GM19043 (cell line): Measurements from ENCODE around the gene CMTM8.
A peak's percentile ranks its signal among the peaks of the same experiment; 100 is the strongest.

Source experiments
- ATAC-seq: cut with Tn5 transposase; IDR thresholded peaks from one replicate; pipeline ENCODE4 v1.9.1; 2021; ENCODE audit warnings: low read depth; ENCODE audit not compliant: unreplicated experiment

Gene CMTM8

DNA sequence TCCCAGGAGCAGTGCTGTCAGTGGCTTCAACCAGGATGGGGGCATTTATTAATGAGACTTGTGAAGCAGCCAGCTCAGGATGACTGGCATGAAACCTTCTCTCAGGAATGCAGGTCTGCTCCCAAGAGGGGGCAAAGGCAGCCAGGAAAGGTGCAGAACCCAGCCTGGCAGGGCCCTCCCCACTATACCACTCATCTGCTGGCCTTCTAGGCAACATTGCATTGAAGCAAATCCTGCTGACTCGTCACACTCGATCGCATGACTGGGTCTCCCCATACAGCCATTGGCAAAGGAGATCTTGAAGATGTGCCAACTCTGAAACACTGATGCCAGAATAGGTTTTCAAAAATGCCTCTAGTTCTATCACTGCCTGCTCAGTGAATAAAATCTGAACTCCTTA lies 87.4 kb downstream of the CMTM8 start:
- ATAC-seq = no peak

GRCh38 chr3:32326795-32327194 lies 88.3 kb downstream of the CMTM8 start:
- ATAC-seq = no peak

DNA sequence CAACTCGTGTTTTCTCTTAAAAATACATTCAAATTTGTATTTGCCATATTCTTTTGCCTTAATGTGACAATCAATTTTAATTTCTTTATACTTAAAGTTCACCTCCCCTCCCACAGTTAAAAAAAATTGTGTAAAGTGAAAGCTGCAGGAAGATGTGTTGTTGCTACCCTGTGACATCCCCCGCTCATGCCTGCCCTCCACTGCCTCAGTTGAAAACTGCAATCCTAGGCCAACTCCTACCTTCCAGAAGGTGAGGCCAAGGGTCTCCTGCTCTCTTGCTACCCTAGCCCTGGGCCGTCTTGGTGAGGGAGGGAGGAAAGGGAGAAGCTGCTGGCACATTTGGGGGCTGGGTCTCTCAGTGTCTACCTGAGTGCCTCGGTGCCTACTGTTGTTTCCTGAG lies 96.2 kb downstream of the CMTM8 start:
- ATAC-seq = no peak

GRCh38 chr3:32335365-32336112 lies 97.1 kb downstream of the CMTM8 start:
- no peak for ATAC-seq

GRCh38 chr3:32336113-32336498 lies 97.6 kb downstream of the CMTM8 start:
- no peak for ATAC-seq

GRCh38 chr3:32337505-32337904 lies 99.0 kb downstream of the CMTM8 start:
- ATAC-seq = no peak

- no peak for ATAC-seq
Measured at GRCh38 chr3:32340039-32340438, 101.6 kb downstream of the CMTM8 start.

DNA sequence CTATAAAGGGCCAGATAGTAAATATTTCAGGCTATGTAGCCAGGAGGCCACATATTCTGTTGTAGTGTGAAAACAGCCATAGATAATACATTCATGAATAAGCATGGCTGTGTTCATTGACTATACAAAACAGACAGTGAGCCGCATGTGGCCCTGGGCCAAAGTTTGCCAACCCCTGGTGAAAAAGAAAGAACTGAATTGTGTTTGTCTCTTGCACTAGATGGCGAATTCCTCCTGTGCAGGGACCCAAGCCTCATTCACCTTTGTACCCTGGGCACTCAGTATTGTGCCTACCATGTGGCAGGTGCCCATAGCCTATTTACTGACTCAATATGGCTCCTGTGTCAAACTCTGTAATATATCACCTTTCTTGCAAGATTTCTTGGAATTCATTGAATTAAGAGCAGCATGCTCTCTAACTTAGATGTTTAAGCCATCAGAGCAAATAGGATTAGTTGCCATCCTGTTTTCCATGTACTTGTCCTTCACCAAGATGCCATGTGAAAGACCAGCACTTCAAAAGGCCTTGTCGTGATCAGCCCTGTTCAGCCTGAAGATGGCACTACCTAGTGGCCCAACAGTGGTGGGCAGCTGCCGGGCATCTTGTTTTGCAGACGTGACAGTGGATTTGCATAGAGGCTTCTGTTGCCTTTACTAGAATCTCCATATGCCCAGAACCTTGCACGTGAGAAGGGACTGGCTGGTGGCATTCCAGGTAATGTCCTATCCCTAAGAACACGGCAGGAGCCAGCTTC lies 102.3 kb downstream of the CMTM8 start:
- ATAC-seq = no peak

DNA sequence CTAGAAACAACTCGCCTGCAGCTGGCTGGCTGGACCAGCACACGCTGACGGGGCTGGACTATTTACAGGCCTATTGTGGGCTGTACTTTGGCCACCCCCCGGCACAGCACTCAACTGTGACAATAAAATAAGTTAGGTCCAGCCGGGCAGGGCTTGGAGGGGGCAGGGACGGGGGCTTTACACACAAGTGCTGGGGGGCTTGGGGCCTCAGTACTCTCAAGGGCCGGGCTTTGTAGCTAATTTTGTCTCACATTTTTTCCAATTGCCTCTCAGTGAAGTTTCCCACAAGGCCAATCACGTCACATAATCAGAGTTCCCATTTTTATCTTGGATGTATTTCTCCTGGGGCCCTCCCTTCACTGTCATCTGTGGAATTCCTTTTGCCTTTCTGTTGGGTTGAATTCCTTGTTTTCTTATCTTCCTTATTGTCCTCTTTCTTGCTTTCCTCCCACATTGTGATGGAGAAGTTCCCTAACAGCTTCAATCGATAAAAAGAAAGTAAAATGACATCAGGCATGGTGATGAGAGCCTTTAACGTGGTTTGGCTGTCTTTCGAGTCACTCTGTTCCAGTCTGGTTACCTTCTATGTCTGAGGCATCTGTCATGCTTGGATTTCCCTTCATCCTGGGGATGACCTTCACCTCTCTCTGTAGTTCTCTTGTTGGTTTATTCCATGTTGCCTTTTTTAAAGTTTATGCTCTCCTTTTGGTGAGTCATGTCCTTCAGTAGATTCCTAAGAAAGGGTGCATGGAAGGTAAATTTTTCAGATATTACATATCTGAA lies 109.1 kb downstream of the CMTM8 start:
- no peak for ATAC-seq

- no peak for ATAC-seq
Measured at GRCh38 chr3:32349184-32349583, 110.7 kb downstream of the CMTM8 start.

GRCh38 chr3:32352563-32352962 lies 114.1 kb downstream of the CMTM8 start:
- no peak for ATAC-seq

- ATAC-seq = no peak
Measured at GRCh38 chr3:32353351-32353750, 114.9 kb downstream of the CMTM8 start.

DNA sequence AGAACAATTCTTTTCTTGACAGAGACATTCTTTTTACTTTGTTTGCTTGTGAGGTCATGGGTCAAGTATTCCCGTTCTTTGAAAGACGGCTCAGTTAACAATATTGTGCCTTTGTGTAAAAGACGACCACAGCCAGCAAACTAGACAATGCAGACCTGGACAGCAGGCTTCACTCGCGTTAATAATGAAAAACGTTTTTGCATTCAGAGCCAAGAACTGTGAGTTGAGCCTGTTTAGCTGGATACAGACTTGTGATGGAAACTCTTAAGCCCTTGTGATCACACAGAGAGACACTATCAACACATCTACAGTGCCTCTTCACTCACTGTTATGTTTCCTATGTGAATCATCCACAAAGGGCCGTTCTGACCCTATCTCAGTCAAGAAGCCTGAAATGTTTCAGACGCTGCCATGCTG lies 115.9 kb downstream of the CMTM8 start:
- ATAC-seq = no peak

GRCh38 chr3:32355751-32356291 lies 117.3 kb downstream of the CMTM8 start:
- ATAC-seq = no peak

DNA sequence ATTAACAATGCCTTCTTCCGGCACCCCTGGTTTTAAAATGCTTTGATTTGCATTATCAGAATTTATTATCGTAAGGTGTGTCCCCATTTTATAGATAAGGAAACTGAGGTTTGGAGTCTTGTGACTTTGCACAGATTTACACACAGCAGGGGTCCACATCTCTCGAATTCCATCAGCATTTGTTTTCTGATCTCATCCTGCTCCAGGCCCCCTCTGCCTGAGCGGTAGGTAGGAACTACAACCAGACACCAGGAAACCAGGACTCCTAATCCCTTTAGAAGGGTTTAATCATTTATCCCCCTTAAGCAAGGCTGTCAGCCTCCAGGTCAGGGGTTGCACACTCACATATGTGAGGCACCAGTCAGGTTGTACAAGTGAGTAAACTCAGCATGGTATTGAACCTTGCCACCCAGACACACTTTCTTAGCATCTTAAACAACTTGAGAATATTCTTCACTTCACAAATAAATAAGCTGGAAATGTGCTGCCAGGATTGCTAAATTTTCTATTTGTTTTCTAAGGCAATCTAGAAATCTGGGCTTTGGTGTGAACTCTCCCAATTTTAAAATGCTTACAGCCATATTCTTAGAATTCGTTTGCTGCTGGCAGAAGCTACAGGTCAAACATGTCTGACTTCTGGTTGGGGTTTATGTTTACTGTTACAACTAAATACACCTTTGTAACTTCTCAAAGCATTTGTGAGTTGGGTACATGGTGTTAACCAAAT lies 121.4 kb downstream of the CMTM8 start:
- no peak for ATAC-seq

DNA sequence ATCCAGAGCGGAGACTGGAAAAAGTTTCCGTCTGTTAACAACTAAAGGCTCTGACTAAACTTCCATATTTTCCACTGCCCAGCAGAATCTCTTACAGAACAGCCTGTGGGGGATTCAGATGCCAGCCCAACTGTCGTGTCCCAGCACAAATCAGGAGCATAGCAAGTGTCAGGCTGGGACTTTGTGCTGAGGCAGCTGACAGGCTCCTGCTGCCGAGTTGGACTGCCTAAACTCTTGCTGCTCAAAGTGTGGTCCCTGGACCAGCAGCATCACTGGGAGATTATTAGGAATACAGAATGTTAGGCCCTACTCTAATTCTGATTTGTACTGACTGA lies 122.0 kb downstream of the CMTM8 start:
- ATAC-seq = no peak

- peak; percentile 67 for ATAC-seq
Measured at GRCh38 chr3:32366638-32367397, 128.3 kb downstream of the CMTM8 start.

DNA sequence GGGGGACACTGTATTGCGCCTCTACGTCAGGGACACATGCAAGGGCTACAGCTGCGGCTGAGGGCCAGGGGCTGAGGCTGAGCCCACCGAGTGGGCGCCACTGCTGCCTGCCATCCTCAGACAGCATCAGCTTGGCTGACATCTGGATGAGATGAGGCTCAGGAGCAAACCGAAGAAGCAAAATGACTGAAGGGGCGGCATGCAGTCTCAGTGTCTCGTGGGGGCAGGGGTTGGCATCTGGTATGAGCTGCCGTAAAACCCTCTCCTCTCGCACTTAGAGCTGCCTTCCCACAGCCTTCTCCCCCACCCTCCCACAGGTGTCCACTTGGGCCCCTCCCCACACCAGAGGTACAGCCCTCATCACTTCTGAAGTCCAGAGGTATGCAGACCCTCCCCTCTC lies 129.0 kb downstream of the CMTM8 start:
- ATAC-seq = no peak

DNA sequence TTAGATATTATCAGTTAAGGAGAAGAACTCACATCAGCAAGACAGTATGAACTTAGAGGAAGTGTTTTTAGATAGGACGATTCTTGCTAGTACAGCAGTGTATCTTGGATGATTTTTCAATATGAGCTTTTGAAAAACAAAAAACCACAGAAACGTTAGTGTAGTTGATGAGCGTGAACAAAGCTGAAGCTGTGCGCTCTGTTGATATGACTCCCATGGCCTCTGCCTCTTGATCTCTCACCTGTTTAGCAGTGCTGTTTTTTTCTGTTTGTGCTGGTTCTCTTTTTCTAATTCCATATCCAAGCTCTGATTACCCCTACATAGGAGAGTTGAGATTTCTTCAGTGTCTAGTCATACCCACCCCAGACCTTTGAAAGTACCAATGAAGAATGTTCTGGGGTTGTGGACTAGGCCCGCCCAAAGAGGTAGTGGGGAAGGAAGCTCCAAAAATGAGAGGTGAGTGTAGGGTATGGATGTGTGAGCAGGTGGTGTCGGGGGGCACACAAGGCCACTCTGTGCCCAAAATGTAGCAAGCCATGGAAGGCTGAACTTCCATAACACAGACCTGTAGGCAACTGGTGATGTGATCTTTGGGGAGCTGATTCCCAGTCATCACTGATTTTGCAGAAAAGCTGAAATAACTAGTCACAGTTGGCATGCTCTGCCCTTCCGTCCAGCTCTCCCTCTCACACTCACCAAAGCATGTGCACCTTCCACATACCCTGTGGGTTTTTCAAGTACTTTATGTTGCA lies 133.2 kb downstream of the CMTM8 start:
- no peak for ATAC-seq
